ENCODE results near the gene PDZD8.
"Not testable (repeated sequence)": the region's sequence is repeated elsewhere in the genome, so short reads cannot be mapped to it uniquely, and the experiment has no call there.

Gene PDZD8

DNA sequence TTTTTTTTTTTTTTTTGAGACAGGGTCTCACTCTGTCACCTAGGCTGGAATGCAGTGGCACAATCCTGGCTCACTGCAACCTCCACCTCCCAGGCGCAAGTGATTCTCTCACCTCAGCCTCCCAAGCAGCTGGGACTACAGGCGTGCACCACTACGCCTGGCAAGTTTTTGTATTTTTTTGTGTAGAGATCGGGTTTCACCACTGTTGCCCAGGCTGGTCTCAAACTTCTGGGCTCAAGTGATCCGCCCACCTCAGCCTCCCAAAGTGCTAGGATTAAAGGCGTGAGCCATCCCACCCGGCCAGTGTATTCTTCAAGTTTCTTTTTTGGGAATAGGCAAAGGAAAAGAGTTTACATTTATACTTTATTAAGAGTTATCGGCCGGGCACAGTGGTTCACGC, 84.4 kb downstream of the PDZD8 start:
- not testable (repeated sequence) for DNase-seq (ENCODE audit: low spot score)

DNA sequence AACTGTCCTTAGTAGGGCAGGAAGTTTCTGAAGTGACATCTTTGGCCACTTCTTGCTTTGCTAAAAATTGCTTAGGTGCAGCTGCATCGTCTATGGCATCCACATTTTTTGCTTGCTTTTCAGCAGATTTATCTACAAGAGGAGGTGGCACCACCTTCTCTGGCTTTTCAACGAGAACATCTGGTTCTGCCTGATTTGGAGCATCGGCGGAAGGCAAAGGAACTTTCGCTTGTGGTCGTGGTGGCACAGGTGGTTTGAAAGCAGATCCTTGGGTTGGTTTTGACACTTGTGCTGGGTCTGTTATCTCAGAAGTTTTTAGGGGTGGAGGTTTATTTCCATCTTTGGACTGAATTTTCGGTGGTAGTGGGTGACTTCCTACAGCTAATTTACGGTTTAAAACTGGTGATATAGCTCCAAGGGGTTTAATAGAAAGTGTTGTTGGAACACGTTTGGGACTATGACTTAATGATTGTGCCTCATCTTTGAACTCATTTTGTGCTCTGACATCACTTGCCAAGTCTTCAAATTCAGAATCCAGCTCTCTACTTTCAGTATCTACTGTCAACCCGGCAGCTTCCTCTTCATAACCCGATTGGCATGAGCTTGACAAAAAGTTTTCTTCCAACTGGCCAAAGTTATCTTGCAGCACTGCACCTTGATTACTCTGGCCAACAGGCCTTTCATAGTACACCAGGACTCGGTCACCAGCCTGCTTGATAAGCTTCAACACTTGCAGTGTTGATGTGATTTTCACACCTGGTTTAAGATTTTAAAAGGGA, 90.3 kb downstream of the PDZD8 start:
- DNase-seq (ENCODE audit: low spot score): no peak

DNA sequence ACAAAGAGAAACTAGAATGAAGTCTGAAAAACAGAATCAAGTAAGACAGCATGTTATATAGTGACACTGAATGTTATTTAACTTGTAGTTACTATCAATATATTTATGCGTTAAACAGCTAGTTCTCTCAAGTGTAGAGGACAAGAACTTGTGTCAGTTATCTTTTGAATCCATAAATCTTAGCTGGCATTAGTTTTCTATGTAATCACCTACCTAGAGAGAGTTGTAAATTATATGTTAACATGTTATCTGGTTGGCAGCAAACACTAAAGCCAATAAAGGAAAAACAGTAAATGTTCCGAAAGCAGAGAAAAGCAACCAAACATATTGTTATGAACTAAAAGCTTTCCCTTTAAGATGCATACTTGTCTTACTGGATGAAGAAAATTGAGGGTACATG, 97.6 kb downstream of the PDZD8 start:
- no peak for DNase-seq (ENCODE audit: low spot score)

DNA sequence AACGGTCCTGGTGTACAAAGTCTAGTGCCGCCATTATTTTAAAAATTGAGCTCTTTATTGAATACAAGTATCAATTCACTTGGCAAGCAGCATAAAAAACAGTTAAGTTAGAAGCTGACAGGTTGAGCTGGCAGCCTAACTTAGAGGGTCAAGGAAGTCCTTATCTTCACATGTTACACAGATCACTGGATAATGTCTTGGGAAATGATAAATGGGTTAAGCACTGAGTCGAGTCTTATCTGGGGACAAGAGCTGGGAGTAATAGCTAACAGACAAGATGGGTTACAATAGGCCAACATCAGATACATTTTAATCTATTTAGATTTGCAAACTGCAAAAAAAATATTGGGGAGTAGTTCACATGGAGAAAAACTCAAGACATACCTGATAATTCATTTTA, 100.1 kb downstream of the PDZD8 start:
- DNase-seq (ENCODE audit: low spot score): no peak

DNA sequence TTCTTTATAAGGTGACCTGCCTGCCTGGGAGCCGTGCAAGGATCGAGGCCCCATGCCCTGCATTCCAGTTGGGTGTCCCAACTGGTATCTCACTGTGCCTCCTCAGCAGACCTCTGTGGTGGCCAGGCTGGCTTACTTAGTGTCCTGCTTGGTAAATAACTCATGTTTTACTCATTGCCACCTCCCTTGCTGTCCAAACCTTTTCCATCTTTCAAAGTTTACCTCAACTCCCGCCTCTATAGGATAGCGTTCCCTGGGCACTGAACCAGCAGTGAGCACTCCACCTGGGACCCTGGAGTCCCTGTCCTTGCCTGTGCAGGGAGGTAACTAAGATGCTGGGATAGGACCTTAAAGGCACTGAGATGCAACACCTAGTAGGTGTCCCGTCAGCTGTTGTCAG, 100.7 kb downstream of the PDZD8 start:
- DNase-seq (ENCODE audit: low spot score): no peak

DNA sequence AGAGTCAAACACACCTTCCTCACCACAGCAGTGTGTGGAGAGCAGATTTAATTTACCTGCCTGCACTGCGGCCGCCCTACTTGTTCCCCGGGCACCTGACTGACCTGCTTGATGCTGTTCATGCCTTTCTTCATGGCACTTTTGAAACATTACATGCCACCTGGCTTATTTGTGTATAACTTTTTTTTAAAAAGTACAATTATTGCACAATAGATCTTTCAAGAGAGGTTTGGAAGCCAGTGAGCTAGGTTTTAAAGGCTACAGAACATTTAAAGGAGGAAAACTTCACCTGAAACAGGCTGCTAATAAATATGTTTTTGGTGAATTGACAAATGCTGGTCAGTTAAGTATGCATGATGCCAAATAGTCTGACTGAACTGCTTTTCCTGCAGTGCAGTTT, 101.3 kb downstream of the PDZD8 start:
- DNase-seq (ENCODE audit: low spot score): no peak

DNA sequence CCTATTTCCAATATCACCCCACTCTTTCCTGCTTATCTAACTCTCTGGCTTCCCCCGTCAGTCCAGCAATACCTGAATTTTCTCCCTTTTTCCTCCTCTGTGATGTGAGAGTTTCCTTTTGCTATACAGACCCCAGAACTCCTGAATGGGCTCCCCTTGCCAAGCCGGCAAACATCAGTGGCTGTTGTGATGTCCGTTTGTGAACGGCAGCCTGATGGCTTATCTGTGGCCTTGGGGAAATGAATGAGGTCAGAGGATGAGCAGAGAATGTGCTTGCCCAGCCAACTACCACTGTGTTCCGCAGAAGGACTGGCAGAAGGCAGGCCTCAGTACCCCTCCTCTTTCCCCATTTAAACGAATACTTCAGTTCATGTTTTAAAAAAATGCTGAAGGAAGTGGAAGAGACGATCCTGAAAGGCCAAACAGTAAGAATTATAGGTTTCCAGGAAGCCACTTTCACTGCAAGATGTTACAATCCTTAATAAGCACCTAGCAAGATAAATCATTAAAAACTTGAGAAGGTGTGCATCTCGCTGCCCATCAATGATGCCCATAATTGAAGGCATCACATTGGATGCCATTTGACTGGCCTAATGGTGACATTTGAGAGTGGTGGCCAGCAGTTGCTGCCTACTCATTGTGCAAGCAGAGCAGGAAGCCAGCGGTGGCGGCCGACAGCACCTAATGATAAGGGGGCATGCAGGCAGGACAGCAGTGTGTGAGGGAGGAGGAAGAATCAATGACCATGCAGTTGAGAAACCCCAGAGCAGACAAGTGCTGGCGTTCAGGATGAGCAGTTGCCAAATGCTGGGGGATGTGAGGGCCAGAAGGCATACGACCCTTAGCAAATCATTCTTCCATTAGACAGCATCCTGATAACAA, 102.8 kb downstream of the PDZD8 start:
- DNase-seq (ENCODE audit: low spot score): no peak

DNA sequence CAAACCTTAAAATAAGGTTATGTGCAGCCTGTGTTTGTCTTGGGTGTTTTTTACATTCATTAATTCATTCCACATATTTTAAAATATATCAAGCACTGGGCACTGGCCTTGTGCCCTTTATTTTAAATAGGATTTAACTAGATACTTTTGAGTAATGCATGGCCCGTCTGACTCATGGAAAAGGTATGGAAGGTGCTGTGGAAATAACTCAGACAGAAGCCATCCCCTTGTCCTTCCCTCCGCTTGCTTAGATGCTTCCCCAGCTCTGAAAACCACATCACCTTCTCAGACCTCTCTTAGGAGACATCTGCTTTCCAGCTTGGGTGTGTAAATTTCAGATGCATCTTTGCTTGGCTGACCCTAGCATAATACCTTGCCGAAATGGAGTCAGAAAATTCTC, 103.8 kb downstream of the PDZD8 start:
- DNase-seq (ENCODE audit: low spot score): no peak

DNA sequence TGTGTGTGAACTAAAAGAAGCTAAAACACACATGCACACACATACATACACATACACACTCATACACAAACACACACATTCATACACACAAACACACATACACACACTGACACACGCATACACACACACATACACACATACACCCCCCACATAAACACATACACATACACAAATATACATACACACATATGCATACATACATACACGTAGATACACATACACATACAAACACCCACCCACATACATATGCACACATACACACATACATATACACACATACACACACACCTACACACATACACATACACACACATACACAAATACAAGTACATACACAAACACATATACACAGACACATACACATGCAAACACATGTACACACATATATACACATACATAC, 106.3 kb downstream of the PDZD8 start:
- DNase-seq (ENCODE audit: low spot score): no peak

DNA sequence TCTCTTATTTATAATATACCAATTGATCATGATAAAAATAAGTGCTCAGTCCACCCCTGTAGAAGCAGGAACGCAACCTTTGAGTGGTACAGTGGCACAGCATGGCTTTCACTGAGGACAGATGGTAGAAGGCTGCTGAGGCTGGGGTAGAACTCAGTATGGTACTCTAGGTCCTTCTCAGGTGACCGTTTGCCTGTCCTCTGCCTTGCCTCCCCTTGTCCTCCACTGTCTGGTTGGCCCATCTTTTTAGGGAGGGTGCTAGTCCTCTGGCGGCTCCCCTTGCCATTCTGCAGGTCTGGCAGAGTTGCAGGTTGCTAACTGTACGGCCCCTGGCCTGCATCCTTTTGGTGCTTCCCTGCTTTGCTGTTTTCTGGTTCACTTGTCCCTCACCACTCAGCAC, 107.0 kb downstream of the PDZD8 start:
- no peak for DNase-seq (ENCODE audit: low spot score)

DNA sequence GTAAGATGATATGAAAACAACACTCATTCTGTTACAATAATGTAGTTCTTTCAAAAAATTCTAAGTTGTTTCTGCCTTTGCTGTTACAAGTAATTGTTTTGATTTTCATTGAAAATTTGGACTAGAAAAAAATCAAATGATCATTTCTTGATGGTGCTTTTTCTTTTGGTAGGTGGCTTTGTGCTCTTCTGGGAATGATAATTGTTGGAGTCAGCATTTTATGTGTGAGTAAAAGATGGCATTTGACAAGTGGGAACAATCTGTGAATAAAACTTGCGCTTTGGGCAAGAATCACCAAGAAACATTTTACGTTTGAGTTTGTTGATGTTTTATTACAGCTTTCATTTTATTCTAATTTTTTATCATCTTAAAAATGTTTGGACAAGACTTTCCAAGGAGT, 108.4 kb downstream of the PDZD8 start:
- DNase-seq (ENCODE audit: low spot score): no peak

DNA sequence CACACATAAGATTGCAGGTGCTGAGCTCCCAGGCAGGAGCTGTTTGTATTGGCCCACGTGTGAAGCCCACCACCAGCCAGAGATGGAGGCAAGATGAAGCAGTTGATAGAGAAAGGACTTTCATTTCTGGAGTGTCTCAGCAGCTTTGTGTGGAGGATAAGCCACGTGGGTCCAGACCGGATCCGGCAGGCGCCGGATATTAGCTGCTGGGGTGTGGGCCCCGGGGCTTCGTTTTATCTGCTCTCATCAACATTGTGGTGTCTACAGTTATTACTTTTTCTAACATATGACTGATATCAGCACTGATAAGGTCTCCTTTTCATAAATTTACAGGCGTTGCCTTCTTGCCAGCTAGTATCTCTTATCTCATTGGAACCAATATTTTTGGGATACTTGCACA, 108.8 kb downstream of the PDZD8 start:
- no peak for DNase-seq (ENCODE audit: low spot score)

DNA sequence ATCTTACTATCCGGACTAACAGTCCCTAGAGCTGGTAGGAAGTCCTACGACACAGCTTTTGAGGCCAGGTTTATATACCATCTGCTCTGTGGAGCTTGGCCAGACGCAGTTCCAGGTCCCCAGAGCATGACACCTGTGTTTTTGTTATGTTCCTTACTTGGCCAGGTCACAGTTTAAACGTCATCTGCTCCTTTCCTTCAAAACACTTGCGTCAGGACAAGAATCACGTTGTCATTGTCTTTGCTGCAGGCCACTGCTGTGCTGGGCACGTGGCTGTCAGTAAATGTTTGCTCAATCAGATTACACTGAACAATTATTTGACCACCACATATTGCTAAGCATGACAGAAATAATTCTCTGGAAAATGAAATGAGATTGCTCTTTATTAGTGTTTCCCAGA, 110.5 kb downstream of the PDZD8 start:
- no peak for DNase-seq (ENCODE audit: low spot score)

DNA sequence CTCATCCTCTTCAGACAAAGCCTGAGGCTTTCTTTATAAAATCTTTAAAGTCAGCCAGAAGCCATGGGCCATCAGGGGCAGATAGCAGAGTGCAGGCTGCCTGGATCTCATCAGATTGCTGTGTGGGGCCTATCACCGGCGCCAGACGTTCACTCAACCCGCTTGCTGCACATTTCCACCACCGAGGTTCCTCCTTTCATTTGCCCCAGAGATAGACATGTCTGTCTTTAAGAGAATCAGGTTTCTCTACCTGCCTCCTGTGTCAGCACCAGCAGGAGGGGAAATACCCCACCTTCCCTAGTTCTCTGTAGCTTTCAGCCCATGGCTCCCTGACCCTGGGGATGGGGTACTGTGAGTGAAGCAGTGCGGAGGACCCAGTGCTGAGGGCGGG, 112.3 kb downstream of the PDZD8 start:
- no peak for DNase-seq (ENCODE audit: low spot score)

DNA sequence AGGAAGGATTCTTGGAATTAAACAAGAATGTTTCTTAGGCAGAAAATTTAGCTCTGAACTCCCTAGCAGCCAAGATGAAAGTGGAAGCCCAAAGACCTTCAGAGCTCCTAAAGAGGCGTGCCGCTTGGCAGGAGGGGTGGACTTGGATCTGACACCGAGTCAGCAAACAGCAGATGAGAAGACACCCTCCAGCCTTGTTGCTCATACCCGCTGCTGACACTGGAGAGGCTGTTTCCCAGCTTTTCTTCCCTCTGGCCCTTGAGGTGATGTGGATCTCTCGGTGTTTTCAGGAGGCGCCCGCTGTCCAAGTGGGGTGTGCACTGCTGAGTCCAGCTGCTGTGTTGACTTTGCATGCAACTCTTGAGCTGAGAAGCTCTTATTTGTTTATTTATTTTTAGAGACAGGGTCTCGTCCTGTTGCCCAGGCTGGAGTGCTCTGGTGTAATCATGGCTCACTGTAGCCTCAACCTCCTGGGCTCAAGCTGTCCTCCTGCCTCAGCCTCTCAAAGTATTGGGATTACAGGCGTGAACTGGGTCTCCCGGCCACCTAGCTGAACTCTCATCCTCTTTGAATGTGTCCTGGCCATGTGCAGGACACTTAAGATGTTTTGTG, 112.8 kb downstream of the PDZD8 start:
- DNase-seq (ENCODE audit: low spot score): no peak

DNA sequence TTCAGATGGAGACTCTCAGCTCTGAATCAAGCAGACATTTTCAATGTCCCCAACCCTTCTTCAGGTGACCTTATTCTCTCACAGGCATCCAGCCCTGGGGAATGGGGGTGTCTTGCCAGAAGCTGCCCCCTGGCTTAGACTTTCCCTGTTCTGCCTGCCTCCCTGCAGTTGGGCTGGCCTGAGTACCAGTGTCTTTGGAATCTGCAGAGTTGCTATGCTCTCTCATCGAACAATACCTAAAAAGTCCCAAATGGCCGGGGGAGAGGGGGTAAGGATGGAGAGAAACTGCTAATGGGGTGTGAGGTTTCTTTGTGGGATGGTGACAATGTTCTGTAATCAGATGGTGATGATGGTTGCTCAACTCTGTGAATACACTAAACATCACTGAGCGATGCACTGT, 113.7 kb downstream of the PDZD8 start:
- DNase-seq (ENCODE audit: low spot score): no peak

DNA sequence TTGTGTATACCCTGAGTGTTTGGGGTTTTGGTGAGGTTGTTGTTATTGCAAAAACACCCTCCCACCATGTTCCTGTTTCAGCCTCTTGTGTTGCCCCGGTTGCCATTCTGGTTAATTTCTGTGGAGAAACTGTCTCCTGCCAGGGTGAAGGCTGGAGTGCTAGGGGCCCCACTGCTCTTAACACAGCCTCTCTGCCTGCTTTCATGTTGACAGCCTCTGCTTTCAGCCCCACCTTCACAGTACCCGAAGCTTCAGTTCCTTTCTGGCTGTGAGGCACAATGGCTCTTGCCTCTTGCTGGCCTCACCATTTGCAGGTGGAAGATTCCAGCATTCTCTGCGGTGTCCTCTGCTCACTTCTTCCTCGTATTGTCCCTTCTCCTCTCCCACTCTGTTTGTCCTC, 115.2 kb downstream of the PDZD8 start:
- DNase-seq (ENCODE audit: low spot score): no peak

DNA sequence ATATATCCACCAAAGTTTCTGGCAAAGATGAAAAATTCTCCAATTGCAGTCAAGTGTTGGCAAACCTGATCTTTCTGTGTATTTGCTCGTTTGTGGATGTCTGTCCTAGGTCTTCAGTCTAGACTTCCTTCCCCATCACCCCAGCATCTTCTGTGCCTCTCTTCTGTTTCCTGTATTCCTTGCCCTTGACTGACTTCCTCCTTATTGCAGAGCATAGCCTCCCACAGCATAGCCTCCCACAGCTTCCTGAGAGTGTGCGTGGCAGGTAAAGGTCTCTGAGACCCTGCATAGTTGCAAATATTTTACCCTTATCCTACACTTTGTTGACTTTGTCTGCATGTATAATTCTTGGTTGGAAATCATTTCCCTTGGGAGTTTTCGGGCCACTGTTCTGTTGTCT, 116.0 kb downstream of the PDZD8 start:
- no peak for DNase-seq (ENCODE audit: low spot score)

DNA sequence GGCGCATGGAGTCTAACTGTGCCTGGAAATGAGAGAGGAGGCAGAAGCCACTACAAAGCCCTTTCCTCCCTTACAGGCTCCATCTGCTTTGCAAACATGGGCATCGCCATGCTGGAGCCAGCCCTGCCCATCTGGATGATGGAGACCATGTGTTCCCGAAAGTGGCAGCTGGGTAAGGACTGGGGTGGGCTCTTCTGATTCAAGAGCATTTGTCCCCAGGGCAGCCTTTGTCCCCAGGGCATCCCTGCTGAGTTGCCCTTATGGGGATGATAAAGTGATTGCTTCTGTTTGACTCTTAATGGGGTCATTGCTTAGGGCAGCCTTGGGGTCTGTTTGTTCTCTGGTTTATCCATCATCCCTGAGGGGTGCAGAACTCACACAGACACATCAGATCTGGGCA, 117.5 kb downstream of the PDZD8 start:
- DNase-seq (ENCODE audit: low spot score): no peak

DNA sequence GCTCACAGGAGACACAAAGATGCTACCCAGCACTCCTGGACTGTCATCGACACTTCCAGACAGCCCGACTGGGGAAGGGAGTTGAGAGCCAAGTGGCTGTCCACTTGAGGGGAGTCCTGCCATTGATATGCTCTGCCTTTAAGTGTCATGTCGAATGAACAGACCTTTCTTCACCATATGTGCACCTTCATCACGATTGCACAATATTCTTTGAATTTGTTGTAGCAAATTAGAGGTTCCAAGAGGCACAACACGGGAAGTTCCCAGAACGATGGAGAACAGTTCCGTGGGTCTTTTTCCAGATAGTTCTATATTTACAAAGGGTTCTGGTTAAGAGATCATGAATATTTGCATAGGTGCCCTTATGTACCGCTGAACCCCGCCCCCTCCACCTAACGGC, 118.3 kb downstream of the PDZD8 start:
- no peak for DNase-seq (ENCODE audit: low spot score)

DNA sequence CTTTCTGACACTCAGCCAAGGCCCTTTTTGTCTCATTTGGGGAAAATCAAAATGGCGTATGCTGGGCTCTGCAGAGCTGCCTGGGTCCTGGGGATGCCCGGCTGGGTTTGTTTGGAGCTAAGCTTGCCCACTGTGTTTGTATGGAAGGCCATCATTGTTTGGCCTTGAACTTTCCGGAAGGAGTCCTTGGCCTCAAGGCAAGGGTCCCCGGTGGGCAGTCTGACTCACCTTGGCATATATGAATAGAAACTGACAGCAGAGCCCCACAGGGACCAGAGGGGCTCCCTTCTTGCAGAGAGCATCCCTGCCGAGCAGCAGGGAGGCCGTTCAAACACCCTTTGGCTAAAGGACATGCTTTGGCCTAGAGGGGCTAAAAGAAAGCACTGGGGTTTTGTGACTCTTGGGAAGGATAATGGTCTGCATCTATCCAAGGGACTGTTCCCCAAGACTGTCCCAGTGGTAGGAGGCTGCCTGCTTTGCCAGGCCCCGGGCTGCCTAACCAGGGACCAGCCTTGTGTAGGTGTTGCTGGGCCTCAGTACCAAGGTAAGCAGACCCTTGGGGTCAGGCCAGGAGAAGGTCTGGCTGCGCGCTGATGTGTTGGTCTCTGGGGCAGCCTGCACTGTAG, 119.3 kb downstream of the PDZD8 start:
- DNase-seq (ENCODE audit: low spot score): no peak

Data from CD4-positive, alpha-beta T cell treated with Interleukin-2 at 100 ng/mL for 4 hours (primary cell).